GM18505 (cell line): ENCODE data around the gene ATP8B4.

Experiments
- ATAC-seq: cut with Tn5 transposase; IDR thresholded peaks from one replicate; pipeline ENCODE4 v1.9.1; 2021; ENCODE audit not compliant: unreplicated experiment
- POLR2A ChIP-seq: IDR thresholded peaks from 4 replicates; pipeline ENCODE4 v1.6.1; 2011; ENCODE audit warnings: borderline replicate concordance; ENCODE audit not compliant: insufficient read depth, insufficient read length; ENCODE audit errors: extremely low read depth

The ATP8B4 gene

GRCh38 chr15:50030456-50030855, 88.6 kb downstream of the ATP8B4 start:
- ATAC-seq = no peak
- no peak for TF ChIP-seq POLR2A

GRCh38 chr15:50028326-50028725, 90.7 kb downstream of the ATP8B4 start:
- no peak for TF ChIP-seq POLR2A
- ATAC-seq = no peak

- ATAC-seq = no peak
- TF ChIP-seq POLR2A = no peak
Measured at GRCh38 chr15:50024281-50024680, 94.8 kb downstream of the ATP8B4 start.

- ATAC-seq = no peak
Measured at GRCh38 chr15:50018491-50018890, 100.5 kb downstream of the ATP8B4 start.

GRCh38 chr15:50017522-50017921, 101.5 kb downstream of the ATP8B4 start:
- TF ChIP-seq POLR2A = no peak
- ATAC-seq = no peak

More at GRCh38 chr15:50018491-50018890, 100.5 kb downstream of the ATP8B4 start:
- no peak for TF ChIP-seq POLR2A

GRCh38 chr15:50016951-50017350, 102.1 kb downstream of the ATP8B4 start:
- TF ChIP-seq POLR2A = no peak

GRCh38 chr15:50012790-50013189, 106.2 kb downstream of the ATP8B4 start:
- no peak for ATAC-seq
- TF ChIP-seq POLR2A = no peak

More at GRCh38 chr15:50016951-50017350, 102.1 kb downstream of the ATP8B4 start:
- no peak for ATAC-seq

GRCh38 chr15:50009634-50010033, 109.4 kb downstream of the ATP8B4 start:
- no peak for TF ChIP-seq POLR2A
- no peak for ATAC-seq

GRCh38 chr15:50003786-50004334, 115.2 kb downstream of the ATP8B4 start:
- peak; percentile 99 for ATAC-seq
- no peak for TF ChIP-seq POLR2A

- ATAC-seq = no peak
- TF ChIP-seq POLR2A = no peak
Measured at GRCh38 chr15:49991587-49991986, 127.4 kb downstream of the ATP8B4 start.

GRCh38 chr15:49990835-49991545, 128.0 kb downstream of the ATP8B4 start:
- no peak for TF ChIP-seq POLR2A
- no peak for ATAC-seq

- no peak for TF ChIP-seq POLR2A
- no peak for ATAC-seq
Measured at GRCh38 chr15:49989498-49989897, 129.5 kb downstream of the ATP8B4 start.

GRCh38 chr15:49988766-49989165, 130.3 kb downstream of the ATP8B4 start:
- no peak for TF ChIP-seq POLR2A
- no peak for ATAC-seq

- no peak for ATAC-seq
- TF ChIP-seq POLR2A = no peak
Measured at GRCh38 chr15:49987896-49988295, 131.1 kb downstream of the ATP8B4 start.
